ENCODE data around the gene RAB30. TPM values are rescaled to one million over a fixed set of nuclear protein-coding genes. Genes with fewer than 3 reads are reported as not detected.
"Not testable (repeated sequence)": the region's sequence is repeated elsewhere in the genome, so short reads cannot be mapped to it uniquely, and the experiment has no call there.

RAB30 gene
- total RNA-seq, 4 donors from 2014 or later: 12.4 to 113 (median 48.4) TPM

DNA sequence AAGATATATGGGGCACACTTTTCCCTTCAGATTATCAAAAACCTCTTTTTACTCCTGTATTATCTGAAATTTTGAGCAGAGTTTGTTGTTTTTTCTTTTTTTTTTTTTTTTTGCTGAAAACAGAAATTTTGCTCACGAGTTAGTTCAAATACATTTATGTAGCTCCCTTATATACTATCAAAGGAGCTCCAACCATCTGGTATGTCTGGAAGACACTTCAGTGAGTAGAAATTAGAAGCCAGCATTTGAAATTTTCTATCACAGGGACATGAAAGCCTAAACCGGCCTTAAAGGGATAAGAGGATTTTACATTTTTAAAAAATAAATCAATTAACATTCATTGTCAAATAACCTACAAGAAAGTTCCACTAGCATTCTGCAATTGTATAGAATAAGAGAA lies 96.8 kb downstream of the RAB30 start:
- intact Hi-C loops (cut with DNase I; ENCODE audit: low total_unique reads): no loop called here
- no peaks in the 10 kb centered on the region for H3K36me3 ChIP-seq
- no peaks in the 10 kb centered on the region for H3K4me1 ChIP-seq
- H3K27ac ChIP-seq: no peak overlapping the region
- H3K27me3 ChIP-seq: no peaks in the 10 kb centered on the region
- DNase-seq: no peak
- TF ChIP-seq POLR2A (IDR thresholded peaks at IDR 0.05): no peak
- TF ChIP-seq, protein P1, sequence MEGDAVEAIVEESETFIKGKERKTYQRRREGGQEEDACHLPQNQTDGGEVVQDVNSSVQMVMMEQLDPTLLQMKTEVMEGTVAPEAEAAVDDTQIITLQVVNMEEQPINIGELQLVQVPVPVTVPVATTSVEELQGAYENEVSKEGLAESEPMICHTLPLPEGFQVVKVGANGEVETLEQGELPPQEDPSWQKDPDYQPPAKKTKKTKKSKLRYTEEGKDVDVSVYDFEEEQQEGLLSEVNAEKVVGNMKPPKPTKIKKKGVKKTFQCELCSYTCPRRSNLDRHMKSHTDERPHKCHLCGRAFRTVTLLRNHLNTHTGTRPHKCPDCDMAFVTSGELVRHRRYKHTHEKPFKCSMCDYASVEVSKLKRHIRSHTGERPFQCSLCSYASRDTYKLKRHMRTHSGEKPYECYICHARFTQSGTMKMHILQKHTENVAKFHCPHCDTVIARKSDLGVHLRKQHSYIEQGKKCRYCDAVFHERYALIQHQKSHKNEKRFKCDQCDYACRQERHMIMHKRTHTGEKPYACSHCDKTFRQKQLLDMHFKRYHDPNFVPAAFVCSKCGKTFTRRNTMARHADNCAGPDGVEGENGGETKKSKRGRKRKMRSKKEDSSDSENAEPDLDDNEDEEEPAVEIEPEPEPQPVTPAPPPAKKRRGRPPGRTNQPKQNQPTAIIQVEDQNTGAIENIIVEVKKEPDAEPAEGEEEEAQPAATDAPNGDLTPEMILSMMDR (IDR thresholded peaks at IDR 0.05): no peak
- no peak overlapping the region for H3K4me3 ChIP-seq
- H3K9me3 ChIP-seq: no peaks in the 10 kb centered on the region

DNA sequence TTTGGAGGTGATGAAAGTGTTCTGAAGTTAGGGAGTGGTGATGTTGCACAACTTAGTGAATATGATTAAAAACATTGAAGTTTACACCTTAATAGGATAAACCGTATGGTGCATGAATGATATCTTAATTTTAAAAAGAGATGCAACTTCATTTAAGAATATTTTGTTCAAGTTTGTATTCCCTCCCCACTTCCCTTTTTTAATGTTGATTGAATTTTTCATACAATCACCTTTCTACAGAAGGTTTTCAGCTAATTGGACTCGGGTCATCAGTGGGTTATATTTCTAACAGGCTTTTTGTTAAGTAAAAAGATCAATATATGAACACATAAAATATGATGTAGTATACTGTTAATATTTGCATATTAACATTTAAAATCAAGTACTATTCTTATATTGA lies 97.6 kb downstream of the RAB30 start:
- H3K4me1 ChIP-seq: no peaks in the 10 kb centered on the region
- intact Hi-C loops (cut with DNase I; ENCODE audit: low total_unique reads): no loop called here
- TF ChIP-seq POLR2A (IDR thresholded peaks at IDR 0.05): no peak
- TF ChIP-seq, protein P1 (IDR thresholded peaks at IDR 0.05): no peak

DNA sequence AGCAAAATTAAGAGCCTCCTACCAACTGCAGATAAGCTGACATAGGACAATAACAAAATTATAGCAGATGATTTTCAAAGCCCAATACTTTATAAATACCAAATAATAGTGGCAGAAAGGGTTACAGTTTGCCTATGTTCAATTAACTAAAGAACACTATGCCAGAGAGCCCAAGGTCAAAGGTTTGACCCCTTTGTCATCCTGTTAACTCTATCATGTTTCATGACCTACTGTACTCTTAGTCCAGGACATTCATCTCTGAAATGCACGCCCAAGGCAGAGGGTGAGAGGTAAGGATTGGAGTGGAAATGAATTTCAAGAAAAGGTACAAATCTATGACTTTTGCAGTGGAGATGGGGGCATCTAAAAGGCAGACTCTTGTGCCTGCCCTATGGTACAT lies 99.6 kb downstream of the RAB30 start:
- no peak for DNase-seq
- intact Hi-C loops (cut with DNase I; ENCODE audit: low total_unique reads): no loop called here
- Histone ChIP-seq H3K27me3 (no peaks in the 10 kb centered on the region), H3K4me3 (no peak overlapping the region), H3K27ac (no peak overlapping the region), H3K36me3 (no peaks in the 10 kb centered on the region), H3K9me3 (no peaks in the 10 kb centered on the region), H3K4me1 (no peaks in the 10 kb centered on the region)
- no peak for TF ChIP-seq POLR2A (IDR thresholded peaks at IDR 0.05)
- TF ChIP-seq, protein P1 (IDR thresholded peaks at IDR 0.05): no peak

More for the DNA sequence above, 97.6 kb downstream of the RAB30 start:
- Histone ChIP-seq H3K36me3 (no peaks in the 10 kb centered on the region), H3K4me3 (no peak overlapping the region), H3K27ac (no peak overlapping the region), H3K27me3 (no peaks in the 10 kb centered on the region), H3K9me3 (no peaks in the 10 kb centered on the region)
- DNase-seq: no peak

DNA sequence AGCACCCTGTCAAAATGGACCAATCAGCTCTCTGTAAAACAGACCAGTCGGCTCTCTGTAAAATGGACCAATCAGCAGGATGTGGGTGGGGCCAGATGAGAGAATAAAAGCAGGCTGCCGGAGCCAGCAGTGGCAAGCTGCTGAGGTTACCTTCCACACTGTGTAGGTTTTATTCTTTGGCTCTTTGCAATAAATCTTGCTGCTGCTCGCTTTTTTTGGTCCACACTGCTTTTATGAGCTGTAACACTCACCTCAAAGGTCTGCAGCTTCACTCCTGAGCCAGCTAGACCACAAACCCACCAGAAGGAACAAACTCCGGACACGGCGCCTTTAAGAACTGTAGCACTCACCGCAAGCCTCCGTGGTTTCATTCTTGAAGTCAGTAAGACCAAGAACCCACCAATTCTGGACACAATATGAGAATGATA lies 100.2 kb downstream of the RAB30 start:
- DNase-seq; H3K4me1 ChIP-seq; H3K9me3 ChIP-seq; H3K27ac ChIP-seq; H3K36me3 ChIP-seq; H3K27me3 ChIP-seq; intact Hi-C loops (cut with DNase I; ENCODE audit: low total_unique reads); H3K4me3 ChIP-seq: not testable (repeated sequence)

DNA sequence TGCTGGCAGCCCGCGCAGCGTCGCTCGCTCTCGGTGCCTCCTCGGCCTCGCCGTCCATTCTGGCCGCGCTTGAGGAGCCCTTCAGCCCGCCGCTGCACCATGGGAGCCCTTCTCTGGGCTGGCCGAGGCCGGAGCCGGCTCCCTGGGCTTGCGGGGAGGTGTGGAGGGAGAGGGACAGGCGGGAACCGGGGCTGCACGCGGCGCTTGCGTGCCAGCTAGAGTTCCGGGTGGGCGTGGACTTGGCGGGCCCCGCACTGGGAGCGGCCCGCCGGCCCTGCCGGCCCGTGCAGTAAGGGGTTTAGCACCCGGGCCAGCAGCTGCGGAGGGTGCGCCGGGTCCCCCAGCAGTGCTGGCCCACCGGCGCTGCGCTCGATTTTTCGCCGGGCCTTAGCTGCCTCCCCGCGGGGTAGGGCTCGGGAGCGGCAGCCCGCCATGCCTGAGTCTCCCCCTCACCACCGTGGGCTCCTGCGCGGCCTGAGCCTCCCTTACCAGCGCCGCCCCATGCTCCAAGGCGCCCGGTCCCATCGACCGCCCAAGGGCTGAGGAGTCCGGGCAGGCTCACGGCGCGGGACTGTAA lies 101.1 kb downstream of the RAB30 start:
- DNase-seq, H3K4me3 ChIP-seq: not testable (repeated sequence)

DNA sequence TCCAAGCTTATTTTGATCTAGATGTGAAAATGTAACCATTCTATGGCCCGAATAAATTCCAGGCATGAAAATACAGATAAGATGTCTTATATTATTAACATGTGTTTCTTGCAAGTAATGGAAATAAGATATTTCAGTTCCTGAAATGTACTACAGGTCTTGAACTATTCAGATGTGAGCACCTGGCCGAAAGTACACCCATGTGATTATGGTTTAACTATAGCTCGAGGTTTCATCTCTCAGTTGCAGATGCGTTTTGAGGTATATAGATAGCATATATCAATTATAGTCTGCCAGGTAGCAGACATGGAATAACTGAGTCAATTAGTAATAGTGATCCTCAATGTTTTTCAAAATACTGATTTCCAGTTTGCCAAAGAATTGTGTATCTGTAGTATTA lies 101.9 kb downstream of the RAB30 start:
- no peak for DNase-seq
- H3K4me1 ChIP-seq: no peaks in the 10 kb centered on the region
- H3K27me3 ChIP-seq: no peaks in the 10 kb centered on the region
- H3K36me3 ChIP-seq: no peaks in the 10 kb centered on the region
- H3K9me3 ChIP-seq: no peaks in the 10 kb centered on the region
- intact Hi-C loops (cut with DNase I; ENCODE audit: low total_unique reads): no loop called here
- TF ChIP-seq POLR2A (IDR thresholded peaks at IDR 0.05): no peak
- TF ChIP-seq, protein P1 (IDR thresholded peaks at IDR 0.05): no peak
- no peak overlapping the region for H3K4me3 ChIP-seq
- no peak overlapping the region for H3K27ac ChIP-seq

More for the DNA sequence above, 101.1 kb downstream of the RAB30 start:
- H3K9me3 ChIP-seq; intact Hi-C loops (cut with DNase I; ENCODE audit: low total_unique reads); H3K27ac ChIP-seq; H3K4me1 ChIP-seq; H3K27me3 ChIP-seq; H3K36me3 ChIP-seq: not testable (repeated sequence)
